IMR-90 (cell line): ENCODE measurements around the gene FOXO3. TPM values are rescaled to one million over a fixed set of nuclear protein-coding genes. Genes with fewer than 3 reads are reported as not detected.

Experiments used
- ATAC-seq: fragments of 200-7000 bp; cut with Tn5 transposase; 2 replicates; pipeline ENCODE4 v1.9.1; 2020; ENCODE audit warnings: low read depth, mild to moderate bottlenecking, moderate library complexity
- BruUV-seq: library from RNA; stranded (reverse); fragments of 400-500 nt; replicated peaks from 2 replicates; lab custom pipeline; 2021; lab: Mats Ljungman, UMichigan
- CTCF ChIA-PET: fragments of 300-600 bp; formaldehyde crosslinking; extraction: SDS; loops from one replicate; lab custom pipeline; 2021; ENCODE audit warnings: antibody characterized with exemption; lab: Yijun Ruan, JAX
- POLR2A ChIA-PET: fragments of 300-600 bp; sonication (Branson Sonifier 250); formaldehyde crosslinking; loops from one replicate; lab custom pipeline; 2022; ENCODE audit warnings: antibody characterized with exemption; ENCODE audit not compliant: unreplicated experiment; lab: Charles Lee
- DNase-seq: peaks from one replicate; pipeline ENCODE4 v3.0.0; 2013
- H2AFZ ChIP-seq: replicated peaks from 2 replicates; pipeline ENCODE3; 2013; ENCODE audit warnings: low read length, mild to moderate bottlenecking; ENCODE audit not compliant: poor library complexity
- H2AK5ac ChIP-seq: 2 replicates; pipeline ENCODE4 v1.6.1; 2013; ENCODE audit warnings: low read depth, low read length, inconsistent platforms
- H2AK9ac ChIP-seq: replicated peaks from 2 replicates; pipeline ENCODE3; 2013; ENCODE audit warnings: mild to moderate bottlenecking, low read depth, low read length, moderate library complexity; ENCODE audit not compliant: poor library complexity
- H2BK120ac ChIP-seq: 2 replicates; pipeline ENCODE4 v1.6.1; 2013; ENCODE audit warnings: low read depth, low read length, inconsistent platforms
- H2BK15ac ChIP-seq: 3 replicates; pipeline ENCODE4 v1.6.1; 2013; ENCODE audit warnings: low read depth, low read length, inconsistent platforms
- H2BK20ac ChIP-seq: 2 replicates; pipeline ENCODE4 v1.6.1; 2013; ENCODE audit warnings: low read depth, mild to moderate bottlenecking, inconsistent platforms, low read length, moderate library complexity
- H2BK5ac ChIP-seq: 2 replicates; pipeline ENCODE4 v1.6.1; 2013; ENCODE audit warnings: mild to moderate bottlenecking, low read depth, low read length, inconsistent platforms; ENCODE audit not compliant: poor library complexity, severe bottlenecking
- H3K14ac ChIP-seq: replicated peaks from 2 replicates; pipeline ENCODE4 v1.6.1; 2013; ENCODE audit warnings: low read depth, low read length, inconsistent platforms
- H3K18ac ChIP-seq: 2 replicates; pipeline ENCODE4 v1.6.1; 2013; ENCODE audit warnings: low read depth, low read length, control low read depth
- H3K23ac ChIP-seq: 2 replicates; pipeline ENCODE4 v1.6.1; 2013; ENCODE audit warnings: low read depth, low read length, inconsistent platforms
- H3K27ac ChIP-seq: 2 replicates; pipeline ENCODE4 v1.5.1; 2013; ENCODE audit warnings: mild to moderate bottlenecking, control low read depth, low read length; ENCODE audit not compliant: insufficient read depth
- H3K27me3 ChIP-seq: 2 replicates; pipeline ENCODE4 v1.6.1; 2013; ENCODE audit warnings: low read length; ENCODE audit not compliant: control insufficient read depth, insufficient read depth
- H3K36me3 ChIP-seq: 2 replicates; pipeline ENCODE4 v1.6.1; 2013; ENCODE audit warnings: low read length, mixed read lengths; ENCODE audit not compliant: control insufficient read depth, insufficient read depth
- H3K4ac ChIP-seq: 2 replicates; pipeline ENCODE4 v1.6.1; 2013; ENCODE audit warnings: low read depth, low read length, inconsistent platforms
- H3K4me1 ChIP-seq: 2 replicates; pipeline ENCODE4 v1.6.1; 2013; ENCODE audit warnings: low read length, mixed read lengths; ENCODE audit not compliant: control insufficient read depth, insufficient read depth
- H3K4me2 ChIP-seq: 2 replicates; pipeline ENCODE4 v1.6.1; 2013; ENCODE audit warnings: low read depth, mild to moderate bottlenecking, control low read depth, low read length, moderate library complexity
- H3K4me3 ChIP-seq: 2 replicates; pipeline ENCODE4 v1.5.1; 2013; ENCODE audit warnings: low read depth, mild to moderate bottlenecking, control low read depth, low read length, moderate library complexity; ENCODE audit not compliant: insufficient read depth
- H3K56ac ChIP-seq: 2 replicates; pipeline ENCODE4 v1.6.1; 2013; ENCODE audit warnings: low read length, inconsistent platforms; ENCODE audit not compliant: insufficient read depth; ENCODE audit errors: extremely low read depth
- H3K79me1 ChIP-seq, 2 experiments: 2 replicates each; pipeline ENCODE4 v1.6.1; 2013; ENCODE audit warnings: low read length in 2 of 2, inconsistent platforms in 1 of 2, low read depth in 1 of 2
- H3K9ac ChIP-seq: 2 replicates; pipeline ENCODE4 v1.6.1; 2013; ENCODE audit warnings: low read depth, low read length, control low read depth
- H3K9me1 ChIP-seq: 2 replicates; pipeline ENCODE4 v1.6.1; 2013; ENCODE audit warnings: low read length, inconsistent platforms; ENCODE audit not compliant: insufficient read depth
- H3K9me3 ChIP-seq: 2 replicates; pipeline ENCODE4 v1.6.1; 2013; ENCODE audit warnings: low read length; ENCODE audit not compliant: control insufficient read depth, insufficient read depth
- H4K20me1 ChIP-seq: 2 replicates; pipeline ENCODE4 v1.6.1; 2013; ENCODE audit warnings: low read length, inconsistent platforms; ENCODE audit not compliant: insufficient read depth
- H4K5ac ChIP-seq: 2 replicates; pipeline ENCODE4 v1.6.1; 2013; ENCODE audit warnings: mild to moderate bottlenecking, low read depth, low read length, control low read depth
- H4K8ac ChIP-seq, 2 experiments: 2 replicates each; pipeline ENCODE4 v1.6.1; 2013; ENCODE audit warnings: low read depth in 2 of 2, low read length in 2 of 2, control low read depth in 1 of 2, inconsistent platforms in 1 of 2
- H4K91ac ChIP-seq: 2 replicates; pipeline ENCODE4 v1.6.1; 2013; ENCODE audit warnings: low read depth, low read length, inconsistent platforms; ENCODE audit not compliant: insufficient read depth
- BHLHE40 ChIP-seq: fragments of 150-350 bp; IDR thresholded peaks from 2 replicates; pipeline ENCODE4 v1.6.1; 2016; ENCODE audit warnings: mild to moderate bottlenecking, low read depth, low read length
- CEBPB ChIP-seq: IDR thresholded peaks from 2 replicates; pipeline ENCODE4 v1.6.1; 2012; ENCODE audit warnings: low read depth, low read length, improper control_type of control experiment
- CHD1 ChIP-seq: IDR thresholded peaks from 2 replicates; pipeline ENCODE4 v1.6.1; 2012; ENCODE audit warnings: low read depth, low read length, improper control_type of control experiment
- CTCF ChIP-seq: conservative IDR thresholded peaks from 2 replicates; pipeline ENCODE4 v1.5.1; 2012; ENCODE audit warnings: mild to moderate bottlenecking, low read depth, low read length, improper control_type of control experiment
- FOS ChIP-seq: fragments of 150-350 bp; IDR thresholded peaks from 2 replicates; pipeline ENCODE4 v1.6.1; 2016; ENCODE audit warnings: low read depth, low read length
- MAFK ChIP-seq: IDR thresholded peaks from 2 replicates; pipeline ENCODE4 v1.6.1; 2012; ENCODE audit warnings: low read depth, low read length, improper control_type of control experiment
- MAZ ChIP-seq: IDR thresholded peaks from 2 replicates; pipeline ENCODE4 v1.6.1; 2012; ENCODE audit warnings: low read depth, mild to moderate bottlenecking, low read length, improper control_type of control experiment, moderate library complexity, borderline replicate concordance
- MXI1 ChIP-seq: IDR thresholded peaks from 2 replicates; pipeline ENCODE4 v1.6.1; 2012; ENCODE audit warnings: low read depth, mild to moderate bottlenecking, low read length, moderate library complexity, borderline replicate concordance
- NFE2L2 ChIP-seq: fragments of 150-350 bp; IDR thresholded peaks from 2 replicates; pipeline ENCODE4 v1.6.1; 2016; ENCODE audit warnings: low read depth, mild to moderate bottlenecking, low read length
- POLR2A ChIP-seq: IDR thresholded peaks from 2 replicates; pipeline ENCODE4 v1.6.1; 2012; ENCODE audit warnings: mild to moderate bottlenecking, low read depth, low read length
- RAD21 ChIP-seq: IDR thresholded peaks from 2 replicates; pipeline ENCODE4 v1.6.1; 2012; ENCODE audit warnings: low read length, improper control_type of control experiment
- RCOR1 ChIP-seq: IDR thresholded peaks from 2 replicates; pipeline ENCODE4 v1.6.1; 2012; ENCODE audit warnings: mild to moderate bottlenecking, low read length, improper control_type of control experiment; ENCODE audit not compliant: insufficient replicate concordance
- RFX5 ChIP-seq: IDR thresholded peaks from 2 replicates; pipeline ENCODE4 v1.8.0; 2012; ENCODE audit warnings: low read depth, mild to moderate bottlenecking, low read length, moderate library complexity
- SMC3 ChIP-seq: fragments of 150-350 bp; IDR thresholded peaks from 2 replicates; pipeline ENCODE4 v1.6.1; 2016; ENCODE audit warnings: low read depth, mild to moderate bottlenecking, antibody characterized with exemption, low read length, moderate library complexity
- USF2 ChIP-seq: fragments of 150-350 bp; IDR thresholded peaks from 2 replicates; pipeline ENCODE4 v1.6.1; 2017; ENCODE audit warnings: mild to moderate bottlenecking, antibody characterized with exemption, low read length, low read depth
- WGBS, 2 experiments: methylation state at CpG; one replicate each; pipeline versions ENCODE4 v1.1.5 to v1.1.7; 2013; ENCODE audit warnings: missing lambda C conversion rate in 2 of 2; ENCODE audit not compliant: insufficient read length in 1 of 2; ENCODE audit errors: extremely low coverage in 2 of 2; 5-methylcytosine and 5-hydroxymethylcytosine counted together
- dilution Hi-C: fragments of 300-500 bp; cut with HindIII; formaldehyde crosslinking; loops from one replicate; pipeline ENCODE4 v1.14.3; 2018; ENCODE audit warnings: low sequenced_read_pairs; ENCODE audit not compliant: unreplicated experiment
- in situ Hi-C: fragments of 300-500 bp; cut with MboI; formaldehyde crosslinking; loops from 3 replicates; pipeline ENCODE4 v1.14.3; 2019; ENCODE audit warnings: low sequenced_read_pairs, inconsistent platforms, mixed read lengths
- intact Hi-C: fragments of 100-400 bp; cut with micrococcal nuclease; formaldehyde crosslinking; loops from 2 replicates; pipeline ENCODE4 v1.10.0; 2022
- polyA plus RNA-seq, 3 experiments: library from polyadenylated mRNA; depleted of rRNA; stranded (reverse); fragments of >200 nt; gene quantifications; 2 replicates each; pipeline ENCODE4 v1.2.3, GENCODE V29; 2012; ENCODE audit warnings: low replicate concordance in 1 of 3
- total RNA-seq: library from RNA; depleted of rRNA; stranded (reverse); fragments of >200 nt; gene quantifications from 2 replicates; pipeline ENCODE4 v1.2.3, GENCODE V29; 2012
- TF ChIP-seq, protein P1 (sequence below): fragments of 150-350 bp; IDR thresholded peaks from 2 replicates; pipeline ENCODE4 v1.6.1; 2016; ENCODE audit warnings: low read depth, mild to moderate bottlenecking, low read length, moderate library complexity, borderline replicate concordance

FOXO3 gene
- total and polyA plus RNA-seq, 2 of the 4 experiments (the other 2 are of a cell fraction) = 17.5 to 38.7 TPM

- Histone ChIP-seq H4K5ac (no peak overlapping the region), H3K27ac (no peak overlapping the region), H4K8ac (no peak overlapping the region), H3K4me3 (no peak overlapping the region), H2BK15ac (no peak overlapping the region), H3K27me3 (no peaks in the 10 kb centered on the region), H3K36me3 (no peaks in the 10 kb centered on the region; the same call in 1 of the 2 replicates), H2BK20ac (no peak overlapping the region), H4K20me1 (peaks cover 77% of the 10 kb centered on the region), H3K23ac (no peak overlapping the region), H2AFZ (no peak overlapping the region), H2BK5ac (no peak overlapping the region), H3K9ac (no peak overlapping the region), H3K4ac (no peak overlapping the region), H3K4me2 (no peak overlapping the region), H3K9me1 (peaks cover 26% of the 10 kb centered on the region), H2AK5ac (no peak overlapping the region), H3K9me3 (no peaks in the 10 kb centered on the region), H3K4me1 (peaks cover 22% of the 10 kb centered on the region), H4K91ac (no peak overlapping the region), H3K79me1 (peaks cover 52 to 78% of the 10 kb centered on the region in 2 experiments), H2BK120ac (no peak overlapping the region), H3K56ac (no peak overlapping the region), H3K18ac (no peak overlapping the region), H3K14ac (no peak overlapping the region), H2AK9ac (no peak overlapping the region)
- in situ Hi-C loops = no loop called here
- ChIA-PET POLR2A (no interaction called here), CTCF (no interaction called here)
- intact Hi-C loops = loop anchor here (5.0 kb wide), 1 partner anchor 111 kb away; the partner anchor contains the start of gene FOXO3
- TF ChIP-seq USF2 (no peak), RAD21 (no peak), FOS (no peak), CHD1 (no peak), CTCF (no peak), SMC3 (no peak), RCOR1 (no peak), MAFK (no peak), RFX5 (no peak), MXI1 (no peak), NFE2L2 (no peak), MAZ (no peak), BHLHE40 (no peak), CEBPB (no peak), POLR2A (no peak)
- TF ChIP-seq, protein P1, sequence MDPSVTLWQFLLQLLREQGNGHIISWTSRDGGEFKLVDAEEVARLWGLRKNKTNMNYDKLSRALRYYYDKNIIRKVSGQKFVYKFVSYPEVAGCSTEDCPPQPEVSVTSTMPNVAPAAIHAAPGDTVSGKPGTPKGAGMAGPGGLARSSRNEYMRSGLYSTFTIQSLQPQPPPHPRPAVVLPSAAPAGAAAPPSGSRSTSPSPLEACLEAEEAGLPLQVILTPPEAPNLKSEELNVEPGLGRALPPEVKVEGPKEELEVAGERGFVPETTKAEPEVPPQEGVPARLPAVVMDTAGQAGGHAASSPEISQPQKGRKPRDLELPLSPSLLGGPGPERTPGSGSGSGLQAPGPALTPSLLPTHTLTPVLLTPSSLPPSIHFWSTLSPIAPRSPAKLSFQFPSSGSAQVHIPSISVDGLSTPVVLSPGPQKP = no peak
- dilution Hi-C loops = no loop called here
- ATAC-seq (no peak), DNase-seq (peak; percentile 29)
- WGBS, 2 experiments = no CpG with 5 or more reads among the region's 2 CpGs
- BruUV-seq = no TSS peak
Observed at GRCh38 chr6:108673602-108674001, 112.9 kb downstream of the FOXO3 start.
